H1 (cell line): ENCODE measurements around the gene SGK1. TPM values are rescaled to one million over a fixed set of nuclear protein-coding genes. Genes with fewer than 3 reads are reported as not detected.

ENCODE experiments used
- ATF3 ChIP-seq: IDR thresholded peaks from 2 replicates; pipeline ENCODE4 v1.6.1; 2011; ENCODE audit warnings: low read depth, mild to moderate bottlenecking, low read length; ENCODE audit not compliant: insufficient read depth
- NRF1 ChIP-seq: IDR thresholded peaks from 2 replicates; pipeline ENCODE4 v1.6.1; 2011; ENCODE audit warnings: mild to moderate bottlenecking, low read depth, low read length, improper control_type of control experiment
- polyA plus RNA-seq, 7 experiments: library from polyadenylated mRNA; depleted of rRNA in 3 of 7; stranded (reverse) in 5 of 7; unstranded in 2 of 7; fragments of >200 nt in 5 of 7; fragments of 200-250 nt in 2 of 7; gene quantifications; 1 replicate in 5 of 7; 2 replicates in 1 of 7; 4 replicates in 1 of 7; pipeline versions ENCODE4 v1.2.1 to v1.2.3, GENCODE V29; 2011 to 2013; ENCODE audit warnings: missing spikeins in 2 of 7, mixed read lengths in 2 of 7
- total RNA-seq: library from RNA; stranded (reverse); fragmentation: NEBNext Ultra II Directional; extraction: Animal tissue kit (Norgen Biotek cat#: 25700); gene quantifications from 2 replicates; pipeline ENCODE4 v1.2.1, GENCODE V29; 2021

The SGK1 gene
- total and polyA plus RNA-seq, 2 of the 8 experiments (the other 6 are each of a cell fraction or from before 2014, with no cell fraction given) = 14.5 to 18.4 TPM

- no peak for TF ChIP-seq NRF1
- no peak for TF ChIP-seq ATF3
- TF ChIP-seq, all 59 proteins: peak for 0
These were observed 132.6 kb downstream of the SGK1 start (continued) for GRCh38 chr6:134185277-134185676.
